Measurements from ENCODE around the gene NOPCHAP1. TPM values are rescaled to one million over a fixed set of nuclear protein-coding genes. Genes with fewer than 3 reads are reported as not detected.
A peak's percentile ranks its signal among the peaks of the same experiment; 100 is the strongest.
"Not testable (repeated sequence)": the region's sequence is repeated elsewhere in the genome, so short reads cannot be mapped to it uniquely, and the experiment has no call there.

NOPCHAP1 gene
- 25.2 and 29.6 TPM in 2 replicates for total RNA-seq

- Mint-ChIP-seq H3K9me3 (no peaks in the 10 kb centered on the region), H3K27ac (peak within 1 kb of the TSS; percentile 69), H3K4me3 (ENCODE audit: low read depth) (peak within 1 kb of the TSS; percentile 88), H3K36me3 (ENCODE audit: low read depth) (peaks cover 41% of the 10 kb centered on the region), H3K4me1 (ENCODE audit: low read depth) (peaks cover 35% of the 10 kb centered on the region), H3K27me3 (ENCODE audit: low read depth) (peaks cover 9% of the 10 kb centered on the region)
- DNase-seq (ENCODE audit: low spot score) = peak; percentile 81
- intact Hi-C loops (cut with micrococcal nuclease) = loop anchor here (1.0 to 5.0 kb wide), 4 partner anchors 28 to 66 kb away; partner anchors contain the start of gene SLC41A2
Observed at GRCh38 chr12:104986022-104986941, at the start of gene NOPCHAP1. NOPCHAP1 (plus strand) TSS chr12:104986316; CDS start chr12:104986353, 37 bp downstream.

GRCh38 chr12:104938371-104938770, 47.7 kb upstream of the NOPCHAP1 start:
- peaks cover 6% of the 10 kb centered on the region for H3K9me3 Mint-ChIP-seq
- DNase-seq (ENCODE audit: low spot score) = no peak
- H3K36me3 Mint-ChIP-seq (ENCODE audit: low read depth) = no peaks in the 10 kb centered on the region
- no peak overlapping the region for H3K27ac Mint-ChIP-seq
- H3K4me1 Mint-ChIP-seq (ENCODE audit: low read depth) = peaks cover 8% of the 10 kb centered on the region
- H3K4me3 Mint-ChIP-seq (ENCODE audit: low read depth) = no peak overlapping the region
- intact Hi-C loops (cut with micrococcal nuclease) = loop anchor here (10.0 kb wide), 1 partner anchor 464 kb away; no protein-coding TSS in a partner anchor
- peaks cover 13% of the 10 kb centered on the region for H3K27me3 Mint-ChIP-seq (ENCODE audit: low read depth)

- Mint-ChIP-seq H3K27me3 (ENCODE audit: low read depth) (peaks cover 19% of the 10 kb centered on the region), H3K4me1 (ENCODE audit: low read depth) (peaks cover 6% of the 10 kb centered on the region), H3K4me3 (ENCODE audit: low read depth) (no peak overlapping the region), H3K9me3 (peaks cover 13% of the 10 kb centered on the region), H3K36me3 (ENCODE audit: low read depth) (no peaks in the 10 kb centered on the region), H3K27ac (no peak overlapping the region)
- intact Hi-C loops (cut with micrococcal nuclease) = loop anchor here (10.0 kb wide), 1 partner anchor 464 kb away; no protein-coding TSS in a partner anchor
- DNase-seq (ENCODE audit: low spot score) = no peak
Observed at GRCh38 chr12:104939089-104939488, 47.0 kb upstream of the NOPCHAP1 start.

- H3K9me3 Mint-ChIP-seq = peaks cover 17% of the 10 kb centered on the region
- no peak overlapping the region for H3K27ac Mint-ChIP-seq
- no peak overlapping the region for H3K4me3 Mint-ChIP-seq (ENCODE audit: low read depth)
- DNase-seq (ENCODE audit: low spot score) = no peak
- intact Hi-C loops (cut with micrococcal nuclease) = no loop called here
- H3K4me1 Mint-ChIP-seq (ENCODE audit: low read depth) = peaks cover 4% of the 10 kb centered on the region
- H3K36me3 Mint-ChIP-seq (ENCODE audit: low read depth) = no peaks in the 10 kb centered on the region
- peaks cover 22% of the 10 kb centered on the region for H3K27me3 Mint-ChIP-seq (ENCODE audit: low read depth)
Observed at GRCh38 chr12:104941454-104941853, 44.7 kb upstream of the NOPCHAP1 start.

- DNase-seq (ENCODE audit: low spot score) = no peak
- Mint-ChIP-seq H3K27me3 (ENCODE audit: low read depth) (peaks cover 23% of the 10 kb centered on the region), H3K9me3 (peaks cover 17% of the 10 kb centered on the region), H3K36me3 (ENCODE audit: low read depth) (no peaks in the 10 kb centered on the region), H3K4me3 (ENCODE audit: low read depth) (no peak overlapping the region), H3K4me1 (ENCODE audit: low read depth) (peaks cover 4% of the 10 kb centered on the region), H3K27ac (no peak overlapping the region)
- intact Hi-C loops (cut with micrococcal nuclease) = no loop called here
Observed at GRCh38 chr12:104942075-104942474, 44.0 kb upstream of the NOPCHAP1 start.

GRCh38 chr12:104943401-104943800, 42.7 kb upstream of the NOPCHAP1 start:
- intact Hi-C loops (cut with micrococcal nuclease); DNase-seq (ENCODE audit: low spot score); H3K4me1 Mint-ChIP-seq (ENCODE audit: low read depth); H3K36me3 Mint-ChIP-seq (ENCODE audit: low read depth); H3K27ac Mint-ChIP-seq; H3K4me3 Mint-ChIP-seq (ENCODE audit: low read depth): not testable (repeated sequence)
- peaks cover 17% of the 10 kb centered on the region for H3K9me3 Mint-ChIP-seq
- H3K27me3 Mint-ChIP-seq (ENCODE audit: low read depth) = peaks cover 21% of the 10 kb centered on the region

GRCh38 chr12:104944252-104944651, 41.9 kb upstream of the NOPCHAP1 start:
- intact Hi-C loops (cut with micrococcal nuclease) = no loop called here

GRCh38 chr12:104948716-104949115, 37.4 kb upstream of the NOPCHAP1 start:
- H3K4me3 Mint-ChIP-seq (ENCODE audit: low read depth); H3K36me3 Mint-ChIP-seq (ENCODE audit: low read depth); intact Hi-C loops (cut with micrococcal nuclease); H3K27ac Mint-ChIP-seq; H3K4me1 Mint-ChIP-seq (ENCODE audit: low read depth); DNase-seq (ENCODE audit: low spot score); H3K9me3 Mint-ChIP-seq: not testable (repeated sequence)
- peaks cover 27% of the 10 kb centered on the region for H3K27me3 Mint-ChIP-seq (ENCODE audit: low read depth)

More at GRCh38 chr12:104944252-104944651, 41.9 kb upstream of the NOPCHAP1 start:
- H3K4me1 Mint-ChIP-seq (ENCODE audit: low read depth) = no peaks in the 10 kb centered on the region
- H3K4me3 Mint-ChIP-seq (ENCODE audit: low read depth) = no peak overlapping the region
- H3K27ac Mint-ChIP-seq = no peak overlapping the region
- H3K27me3 Mint-ChIP-seq (ENCODE audit: low read depth) = peaks cover 22% of the 10 kb centered on the region
- H3K9me3 Mint-ChIP-seq = peaks cover 17% of the 10 kb centered on the region
- H3K36me3 Mint-ChIP-seq (ENCODE audit: low read depth) = no peaks in the 10 kb centered on the region
- DNase-seq (ENCODE audit: low spot score) = no peak

- Mint-ChIP-seq H3K9me3 (no peaks in the 10 kb centered on the region), H3K36me3 (ENCODE audit: low read depth) (no peaks in the 10 kb centered on the region), H3K4me1 (ENCODE audit: low read depth) (peaks cover 5% of the 10 kb centered on the region), H3K27ac (no peak overlapping the region), H3K27me3 (ENCODE audit: low read depth) (peaks cover 36% of the 10 kb centered on the region), H3K4me3 (ENCODE audit: low read depth) (no peak overlapping the region)
- intact Hi-C loops (cut with micrococcal nuclease) = loop anchor here (10.0 kb wide), 1 partner anchor 187 kb away; no protein-coding TSS in a partner anchor
- DNase-seq (ENCODE audit: low spot score) = no peak
Observed at GRCh38 chr12:104951759-104952509, 34.2 kb upstream of the NOPCHAP1 start.

GRCh38 chr12:104952816-104953215, 33.3 kb upstream of the NOPCHAP1 start:
- Mint-ChIP-seq H3K4me1 (ENCODE audit: low read depth) (peaks cover 10% of the 10 kb centered on the region), H3K27me3 (ENCODE audit: low read depth) (peaks cover 40% of the 10 kb centered on the region), H3K27ac (no peak overlapping the region), H3K36me3 (ENCODE audit: low read depth) (no peaks in the 10 kb centered on the region), H3K4me3 (ENCODE audit: low read depth) (no peak overlapping the region), H3K9me3 (no peaks in the 10 kb centered on the region)
- intact Hi-C loops (cut with micrococcal nuclease) = loop anchor here (10.0 kb wide), 1 partner anchor 188 kb away; no protein-coding TSS in a partner anchor
- no peak for DNase-seq (ENCODE audit: low spot score)

- Mint-ChIP-seq H3K27me3 (ENCODE audit: low read depth) (peaks cover 40% of the 10 kb centered on the region), H3K27ac (no peak overlapping the region)
- intact Hi-C loops (cut with micrococcal nuclease) = loop anchor here (10.0 kb wide), 1 partner anchor 189 kb away; no protein-coding TSS in a partner anchor
Observed at GRCh38 chr12:104953323-104953722, 32.8 kb upstream of the NOPCHAP1 start.

GRCh38 chr12:104955703-104956102, 30.4 kb upstream of the NOPCHAP1 start:
- Mint-ChIP-seq H3K36me3 (ENCODE audit: low read depth) (no peaks in the 10 kb centered on the region), H3K9me3 (no peaks in the 10 kb centered on the region), H3K27ac (no peak overlapping the region), H3K4me1 (ENCODE audit: low read depth) (peaks cover 26% of the 10 kb centered on the region), H3K27me3 (ENCODE audit: low read depth) (peaks cover 36% of the 10 kb centered on the region), H3K4me3 (ENCODE audit: low read depth) (no peak overlapping the region)
- DNase-seq (ENCODE audit: low spot score) = no peak
- intact Hi-C loops (cut with micrococcal nuclease) = loop anchor here (5.0 to 10.0 kb wide), 2 partner anchors 191 to 273 kb away; no protein-coding TSS in a partner anchor

More at GRCh38 chr12:104953323-104953722, 32.8 kb upstream of the NOPCHAP1 start:
- no peak for DNase-seq (ENCODE audit: low spot score)
- H3K36me3 Mint-ChIP-seq (ENCODE audit: low read depth) = no peaks in the 10 kb centered on the region
- peaks cover 10% of the 10 kb centered on the region for H3K4me1 Mint-ChIP-seq (ENCODE audit: low read depth)
- no peak overlapping the region for H3K4me3 Mint-ChIP-seq (ENCODE audit: low read depth)
- H3K9me3 Mint-ChIP-seq = no peaks in the 10 kb centered on the region

Data from activated T-helper 2 cell treated with anti-CD3 and anti-CD28 coated beads, Interferon-gamma antibody, Interleukin-2, Interleukin-4, amounts not matched to agents 10 μg/mL and 5 μg/mL and 100 μg/mL, durations not matched to agents 14 hours and 24 hours and 36 hours (primary cell).